Thymus (tissue), 11 donors: Measurements from ENCODE around the gene CST6. TPM values are rescaled to one million over a fixed set of nuclear protein-coding genes. Genes with fewer than 3 reads are reported as not detected.

ENCODE experiments used
- DNase-seq, 9 donors: peaks; one replicate each; pipeline ENCODE4 v3.0.0-alpha.2; 2013; ENCODE audit warnings: low spot score in 9 of 9, low read depth in 6 of 9, missing footprints in 1 of 9
- H3K27ac ChIP-seq, 2 donors: one replicate each; pipeline ENCODE4 v1.5.1; 2013; ENCODE audit warnings: control low read depth in 1 of 2, low read depth in 1 of 2, low read length in 1 of 2, mild to moderate bottlenecking in 1 of 2, moderate library complexity in 1 of 2
- H3K27me3 ChIP-seq, 2 donors: one replicate each; pipeline ENCODE4 v1.5.1; 2013; ENCODE audit warnings: low read length in 1 of 2; ENCODE audit not compliant: control insufficient read depth in 2 of 2, insufficient read depth in 1 of 2
- H3K36me3 ChIP-seq, 2 donors: one replicate each; pipeline ENCODE4 v1.5.1; 2013; ENCODE audit warnings: low read length in 1 of 2, mild to moderate bottlenecking in 1 of 2, moderate library complexity in 1 of 2; ENCODE audit not compliant: control insufficient read depth in 2 of 2, insufficient read depth in 2 of 2
- H3K4me1 ChIP-seq, 2 donors: one replicate each; pipeline ENCODE4 v1.5.1; 2013; ENCODE audit warnings: low read length in 2 of 2; ENCODE audit not compliant: control insufficient read depth in 2 of 2, insufficient read depth in 2 of 2
- H3K4me3 ChIP-seq, 2 donors: one replicate each; pipeline ENCODE4 v1.5.1; 2013; ENCODE audit warnings: low read length in 2 of 2, control low read depth in 1 of 2, mild to moderate bottlenecking in 1 of 2
- H3K9me3 ChIP-seq, 2 donors: one replicate each; pipeline ENCODE4 v1.5.1; 2013; ENCODE audit warnings: low read length in 1 of 2, mild to moderate bottlenecking in 1 of 2; ENCODE audit not compliant: control insufficient read depth in 2 of 2, insufficient read depth in 1 of 2
- WGBS: extraction: QIAGEN DNeasy Blood & Tissue Kit; methylation state at CpG from one replicate; pipeline ENCODE4 v1.1.7; 2013; 5-methylcytosine and 5-hydroxymethylcytosine counted together
- polyA plus RNA-seq: library from polyadenylated mRNA; stranded (reverse); fragments of 200-250 nt; gene quantifications from one replicate; pipeline ENCODE4 v1.2.3, GENCODE V29; 2013
- total RNA-seq: library from RNA; stranded (reverse); fragments of 120-200 nt; gene quantifications from one replicate; pipeline ENCODE4 v1.2.4, GENCODE V29; 2013
- donor health status: healthy.

CST6 gene
- total and polyA plus RNA-seq, 2 donors = 0.66 to 23.0 TPM

DNA sequence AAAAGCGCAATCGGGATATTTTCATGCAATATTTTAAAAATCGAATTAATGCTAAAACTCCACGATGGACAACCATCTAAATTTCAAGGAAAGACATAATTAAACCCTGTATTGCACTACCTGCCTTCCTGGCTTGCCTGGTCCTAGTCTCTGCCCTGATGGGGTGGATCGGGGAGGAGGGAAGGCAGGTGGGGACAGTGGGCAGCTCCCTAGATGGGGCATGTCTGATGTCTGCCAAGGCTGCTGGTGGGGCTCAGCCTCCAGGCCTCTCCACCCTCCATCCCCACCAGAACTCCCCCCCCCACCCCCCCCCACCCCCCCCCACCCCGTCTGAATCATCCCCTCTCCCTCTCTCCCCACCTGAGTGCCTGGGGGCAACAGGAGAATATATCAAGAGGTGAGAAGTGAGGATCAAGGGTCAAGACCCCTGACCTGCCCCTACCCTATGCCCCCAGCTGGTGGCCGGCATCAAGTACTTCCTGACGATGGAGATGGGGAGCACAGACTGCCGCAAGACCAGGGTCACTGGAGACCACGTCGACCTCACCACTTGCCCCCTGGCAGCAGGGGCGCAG lies 650 bp downstream of the CST6 start:
- 71% methylated on average over 12 of the region's 12 CpGs for WGBS
- Histone ChIP-seq H3K36me3 (no peaks in the 10 kb centered on the region), H3K27ac (no peak overlapping the region), H3K4me1 (peaks cover 2 to 21% of the 10 kb centered on the region in 2 donors), H3K4me3 (no peak overlapping the region), H3K9me3 (peaks cover 0 to 4% of the 10 kb centered on the region in 2 donors), H3K27me3 (peaks cover 12 to 50% of the 10 kb centered on the region in 2 donors)
- no peak for DNase-seq

- no peak overlapping the region for H3K27ac ChIP-seq
- peaks cover 12 to 50% of the 10 kb centered on the region in 2 donors for H3K27me3 ChIP-seq
- H3K36me3 ChIP-seq = no peaks in the 10 kb centered on the region
- peaks cover 2 to 16% of the 10 kb centered on the region in 2 donors for H3K4me1 ChIP-seq
- WGBS = 45% methylated on average over 12 of the region's 12 CpGs
- no peak for DNase-seq
- H3K9me3 ChIP-seq = peaks cover 0 to 4% of the 10 kb centered on the region in 2 donors
- no peak overlapping the region for H3K4me3 ChIP-seq
Measured at GRCh38 chr11:66012946-66013761, 1.3 kb downstream of the CST6 start.

DNA sequence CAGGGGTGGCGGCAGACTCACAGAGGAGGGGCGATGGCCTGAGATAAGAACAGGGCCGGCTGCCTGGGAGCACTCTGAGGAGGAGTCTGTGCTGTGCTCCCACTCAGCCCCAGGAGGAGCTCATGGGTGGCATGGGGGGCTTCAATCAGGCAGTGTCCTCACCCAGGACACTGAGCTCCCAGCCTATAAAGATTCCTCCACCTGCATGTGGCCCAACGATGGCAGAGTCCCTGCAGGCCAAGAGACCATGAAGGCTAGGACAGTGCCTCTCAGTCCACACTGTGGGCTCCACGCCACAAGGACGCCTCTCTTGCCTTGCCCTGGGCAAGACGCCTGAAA lies 1.9 kb downstream of the CST6 start:
- H3K27ac ChIP-seq = no peak overlapping the region
- no peaks in the 10 kb centered on the region for H3K36me3 ChIP-seq
- DNase-seq = no peak
- no peak overlapping the region for H3K4me3 ChIP-seq
- H3K9me3 ChIP-seq = peaks cover 0 to 4% of the 10 kb centered on the region in 2 donors
- H3K27me3 ChIP-seq = peaks cover 12 to 49% of the 10 kb centered on the region in 2 donors
- H3K4me1 ChIP-seq = peaks cover 2 to 13% of the 10 kb centered on the region in 2 donors
- WGBS = 92% methylated on average over 7 of the region's 7 CpGs

DNA sequence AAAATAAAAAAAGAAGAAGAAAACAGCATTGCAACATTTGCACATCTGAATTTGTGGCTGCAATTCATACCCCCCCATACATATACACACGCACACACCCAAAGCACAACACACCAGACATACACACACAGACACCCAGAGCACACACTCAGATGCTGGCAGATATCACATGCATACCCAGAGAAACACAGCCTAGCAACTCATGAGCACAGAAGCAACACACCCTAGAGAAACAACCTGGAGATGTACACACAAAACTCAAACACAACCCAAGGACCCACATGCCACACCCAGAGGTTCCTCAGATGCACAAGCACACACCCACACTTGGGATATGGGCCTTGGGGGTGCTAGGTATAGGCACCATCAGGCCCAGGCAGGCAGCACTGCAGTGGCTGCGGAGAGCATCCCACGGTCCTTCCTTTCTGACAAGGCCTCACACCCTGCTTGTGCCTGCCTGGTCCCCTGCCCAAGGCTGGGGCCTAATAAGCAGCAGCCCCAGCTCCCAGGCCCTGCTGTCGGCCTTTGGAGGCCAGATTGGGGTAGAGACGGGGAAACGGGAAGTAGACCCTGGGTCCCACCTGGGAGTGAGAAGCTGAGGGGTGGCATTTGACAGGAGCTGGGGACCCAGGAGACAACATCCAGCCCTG lies 3.1 kb downstream of the CST6 start:
- Histone ChIP-seq H3K27me3 (peaks cover 12 to 41% of the 10 kb centered on the region in 2 donors), H3K9me3 (peaks cover 0 to 4% of the 10 kb centered on the region in 2 donors), H3K4me1 (peaks cover 2 to 11% of the 10 kb centered on the region in 2 donors), H3K36me3 (no peaks in the 10 kb centered on the region), H3K4me3 (no peak overlapping the region), H3K27ac (no peak overlapping the region)
- DNase-seq = no peak
- WGBS = 97% methylated on average over 6 of the region's 6 CpGs

GRCh38 chr11:66015454-66015881 lies 3.7 kb downstream of the CST6 start:
- peaks cover 2 to 11% of the 10 kb centered on the region in 2 donors for H3K4me1 ChIP-seq
- 96% methylated on average over 7 of the region's 7 CpGs for WGBS
- H3K27ac ChIP-seq = no peak overlapping the region
- peaks cover 12 to 36% of the 10 kb centered on the region in 2 donors for H3K27me3 ChIP-seq
- no peak overlapping the region for H3K4me3 ChIP-seq
- peaks cover 0 to 2% of the 10 kb centered on the region in 2 donors for H3K9me3 ChIP-seq
- DNase-seq = no peak
- no peaks in the 10 kb centered on the region for H3K36me3 ChIP-seq

- no peak for DNase-seq
- H3K27me3 ChIP-seq = peaks cover 12 to 34% of the 10 kb centered on the region in 2 donors
- no peak overlapping the region for H3K4me3 ChIP-seq
- no peaks in the 10 kb centered on the region for H3K9me3 ChIP-seq
- WGBS = 97% methylated on average over 18 of the region's 18 CpGs
- H3K4me1 ChIP-seq = peaks cover 2 to 11% of the 10 kb centered on the region in 2 donors
- no peaks in the 10 kb centered on the region for H3K36me3 ChIP-seq
- H3K27ac ChIP-seq = no peak overlapping the region
Measured at GRCh38 chr11:66015936-66016792, 4.4 kb downstream of the CST6 start.

DNA sequence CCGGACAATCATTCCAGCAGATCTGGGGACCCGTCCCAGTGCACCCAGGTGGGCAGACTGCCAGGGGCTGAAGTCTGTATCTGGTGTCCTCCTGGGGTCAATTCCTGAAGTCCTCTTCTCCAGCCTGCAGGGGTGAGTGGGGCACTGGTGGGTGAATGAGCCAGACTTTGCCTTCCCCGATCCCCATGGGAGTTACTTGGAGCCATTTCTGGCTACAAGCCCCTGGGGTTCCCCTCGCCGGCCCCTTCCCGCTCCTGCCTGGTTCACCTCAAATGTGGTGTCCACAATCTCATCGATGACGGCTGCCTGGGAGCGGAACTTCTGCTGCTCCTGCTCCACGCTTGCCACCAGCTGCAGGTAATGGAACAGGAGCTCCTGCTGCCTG lies 5.0 kb downstream of the CST6 start:
- Histone ChIP-seq H3K36me3 (no peaks in the 10 kb centered on the region), H3K4me1 (peaks cover 2 to 8% of the 10 kb centered on the region in 2 donors), H3K27me3 (peaks cover 6 to 34% of the 10 kb centered on the region in 2 donors), H3K27ac (no peak overlapping the region), H3K4me3 (no peak overlapping the region), H3K9me3 (no peaks in the 10 kb centered on the region)
- DNase-seq = no peak
- WGBS = 97% methylated on average over 10 of the region's 10 CpGs

DNA sequence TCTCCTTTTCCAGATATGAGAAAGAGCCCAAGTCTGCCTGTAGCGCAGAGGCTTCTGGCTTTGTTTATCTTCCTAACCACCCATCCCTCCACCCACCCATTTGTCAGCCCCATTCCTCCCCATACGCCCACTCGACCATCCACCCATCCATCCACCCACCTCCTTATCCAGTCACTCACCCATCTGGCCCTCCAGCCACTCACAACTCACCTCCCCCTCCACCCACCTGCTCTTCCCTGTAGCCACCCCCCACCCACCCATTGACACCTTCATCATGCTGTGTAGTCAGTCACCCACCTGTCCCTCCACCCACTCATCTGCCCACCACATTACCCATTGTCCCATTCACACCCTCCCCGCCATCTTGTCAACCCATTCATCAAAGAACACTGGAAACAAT lies 5.5 kb downstream of the CST6 start:
- no peak for DNase-seq

More for the DNA sequence above, 5.5 kb downstream of the CST6 start:
- Histone ChIP-seq H3K27me3 (peaks cover 1 to 32% of the 10 kb centered on the region in 2 donors), H3K4me3 (no peak overlapping the region), H3K9me3 (no peaks in the 10 kb centered on the region), H3K36me3 (no peaks in the 10 kb centered on the region), H3K27ac (no peak overlapping the region), H3K4me1 (peaks cover 0 to 7% of the 10 kb centered on the region in 2 donors)
- WGBS = 85% methylated on average over 4 of the region's 4 CpGs
